Measurements from ENCODE around the gene TNNT3. TPM values are rescaled to one million over a fixed set of nuclear protein-coding genes. Genes with fewer than 3 reads are reported as not detected.

The TNNT3 gene
- total RNA-seq, 1 experiment from 2014 or later, result not detected

DNA sequence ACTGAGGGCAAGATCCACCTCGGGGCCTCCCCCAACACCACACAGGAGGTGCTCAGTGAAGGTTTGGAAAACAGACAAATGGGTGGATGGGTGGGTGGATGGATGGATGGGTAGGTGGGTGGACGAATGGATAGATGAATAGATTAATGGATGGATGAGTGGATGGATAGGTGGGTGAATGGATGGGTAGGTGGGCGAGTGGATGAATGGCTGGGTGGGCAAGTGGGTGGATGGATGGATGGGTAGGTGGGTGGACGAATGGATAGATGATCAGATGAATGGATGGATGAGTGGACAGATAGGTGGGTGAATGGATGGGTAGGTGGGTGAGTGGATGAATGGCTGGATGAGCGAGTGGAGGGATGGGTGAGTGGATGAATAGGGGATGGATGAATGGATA, 26.9 kb upstream of the TNNT3 start:
- H3K23me2 ChIP-seq (ENCODE audit: insufficient read length, low read depth, low read length, poor library complexity, severe bottlenecking), result no peaks in the 10 kb centered on the region
- H4K8ac ChIP-seq (replicated peaks; ENCODE audit: insufficient read length, low read depth, low read length), result no peak overlapping the region
- H3T11ph ChIP-seq (ENCODE audit: low read length), result no peak overlapping the region
- TF ChIP-seq, protein P1, sequence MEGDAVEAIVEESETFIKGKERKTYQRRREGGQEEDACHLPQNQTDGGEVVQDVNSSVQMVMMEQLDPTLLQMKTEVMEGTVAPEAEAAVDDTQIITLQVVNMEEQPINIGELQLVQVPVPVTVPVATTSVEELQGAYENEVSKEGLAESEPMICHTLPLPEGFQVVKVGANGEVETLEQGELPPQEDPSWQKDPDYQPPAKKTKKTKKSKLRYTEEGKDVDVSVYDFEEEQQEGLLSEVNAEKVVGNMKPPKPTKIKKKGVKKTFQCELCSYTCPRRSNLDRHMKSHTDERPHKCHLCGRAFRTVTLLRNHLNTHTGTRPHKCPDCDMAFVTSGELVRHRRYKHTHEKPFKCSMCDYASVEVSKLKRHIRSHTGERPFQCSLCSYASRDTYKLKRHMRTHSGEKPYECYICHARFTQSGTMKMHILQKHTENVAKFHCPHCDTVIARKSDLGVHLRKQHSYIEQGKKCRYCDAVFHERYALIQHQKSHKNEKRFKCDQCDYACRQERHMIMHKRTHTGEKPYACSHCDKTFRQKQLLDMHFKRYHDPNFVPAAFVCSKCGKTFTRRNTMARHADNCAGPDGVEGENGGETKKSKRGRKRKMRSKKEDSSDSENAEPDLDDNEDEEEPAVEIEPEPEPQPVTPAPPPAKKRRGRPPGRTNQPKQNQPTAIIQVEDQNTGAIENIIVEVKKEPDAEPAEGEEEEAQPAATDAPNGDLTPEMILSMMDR (conservative IDR thresholded peaks at IDR 0.05), result no peak
- no peak overlapping the region for H2AFZ ChIP-seq (ENCODE audit: low read length)
- no peaks in the 10 kb centered on the region for H4K20me1 ChIP-seq (ENCODE audit: control insufficient read depth, insufficient read depth, insufficient read length)
- H3K27ac ChIP-seq (ENCODE audit: insufficient read length, low read depth, low read length), result no peak overlapping the region
- H2AK5ac ChIP-seq (ENCODE audit: insufficient read length, low read length), result no peak overlapping the region
- no peaks in the 10 kb centered on the region for H3K79me2 ChIP-seq (ENCODE audit: insufficient read depth, low read length)
- H2BK20ac ChIP-seq (ENCODE audit: low read depth, low read length, poor library complexity, severe bottlenecking), result no peak overlapping the region
- peaks cover 32% of the 10 kb centered on the region for H3K27me3 Mint-ChIP-seq (ENCODE audit: low read depth)
- no peak overlapping the region for H3K4me3 Mint-ChIP-seq
- no peak overlapping the region for H4K91ac ChIP-seq (ENCODE audit: insufficient read length, low read depth, low read length)
- H3K9me3 Mint-ChIP-seq, result no peaks in the 10 kb centered on the region; a peak in 1 of 5 replicates
- no peak overlapping the region for H3K23ac ChIP-seq (ENCODE audit: insufficient read length, low read depth, low read length)
- no peaks in the 10 kb centered on the region for H3K36me3 Mint-ChIP-seq (ENCODE audit: insufficient read depth in 1 of 3, low read depth in 3 of 3)
- no peaks in the 10 kb centered on the region for H3K9me3 ChIP-seq (ENCODE audit: control insufficient read depth, low read depth, low read length)
- H3K27ac Mint-ChIP-seq, result no peak overlapping the region
- WGBS (ENCODE audit: extremely low coverage, insufficient read length, low lambda C conversion rate), result no CpG with 5 or more reads among the region's 5 CpGs
- no peak overlapping the region for H2BK12ac ChIP-seq (ENCODE audit: insufficient read length, low read depth, low read length)
- H2BK15ac ChIP-seq (ENCODE audit: low read depth, low read length), result no peak overlapping the region
- no peak overlapping the region for H4K5ac ChIP-seq (ENCODE audit: insufficient read length, low read depth, low read length)
- no peak overlapping the region for H3K18ac ChIP-seq (ENCODE audit: insufficient read length, low read depth, low read length)
- H3K27me3 ChIP-seq (ENCODE audit: insufficient read depth, low read length), result no peaks in the 10 kb centered on the region
- H3K4me1 Mint-ChIP-seq, result no peaks in the 10 kb centered on the region
- H2BK120ac ChIP-seq (ENCODE audit: low read depth, low read length, poor library complexity, severe bottlenecking), result no peak overlapping the region
- H3K79me1 ChIP-seq (ENCODE audit: insufficient read depth, low read depth, low read length, poor library complexity, severe bottlenecking), result no peaks in the 10 kb centered on the region
- no peak overlapping the region for H3K4ac ChIP-seq (ENCODE audit: low read depth, low read length)
- no peak overlapping the region for H3K9ac ChIP-seq (ENCODE audit: extremely low read depth, insufficient read length, low read length)
- no peak overlapping the region for H2BK5ac ChIP-seq (ENCODE audit: insufficient read length, low read length)
- no peak overlapping the region for H3K4me2 ChIP-seq (ENCODE audit: insufficient read depth, insufficient read length, low read length)
- H3K56ac ChIP-seq (ENCODE audit: insufficient read length, low read depth, low read length), result no peak overlapping the region
- no peak overlapping the region; the same call in 1 of the 2 replicates for H3K14ac ChIP-seq (ENCODE audit: insufficient read depth, low read length)
- no peaks in the 10 kb centered on the region for H3K4me1 ChIP-seq (ENCODE audit: insufficient read depth, low read length)
- no peak for DNase-seq
